ENCODE data around the gene MIDN.

MIDN gene

GRCh38 chr19:1250437-1251260 is 2.3 kb downstream of the MIDN start:
- DNase-seq (ENCODE audit: insufficient read length, low spot score) (no peak), FAIRE-seq (no peak)
- no peak for TF ChIP-seq CTCF (IDR thresholded peaks at IDR 0.05; ENCODE audit: insufficient read depth, missing control alignments)

GRCh38 chr19:1251330-1252220 is 3.2 kb downstream of the MIDN start:
- FAIRE-seq (no peak), DNase-seq (ENCODE audit: insufficient read length, low spot score) (no peak)
- no peak for TF ChIP-seq CTCF (IDR thresholded peaks at IDR 0.05; ENCODE audit: insufficient read depth, missing control alignments)

GRCh38 chr19:1252221-1252820 is 3.9 kb downstream of the MIDN start:
- TF ChIP-seq CTCF (IDR thresholded peaks at IDR 0.05; ENCODE audit: insufficient read depth, missing control alignments): no peak
- FAIRE-seq (no peak), DNase-seq (ENCODE audit: insufficient read length, low spot score) (no peak)

GRCh38 chr19:1252821-1253513 is 4.6 kb downstream of the MIDN start:
- FAIRE-seq: no peak
- DNase-seq (ENCODE audit: insufficient read length, low spot score): no peak
- TF ChIP-seq CTCF (IDR thresholded peaks at IDR 0.05; ENCODE audit: insufficient read depth, missing control alignments): no peak

GRCh38 chr19:1253514-1254080 is 5.2 kb downstream of the MIDN start:
- no peak for FAIRE-seq
- no peak for DNase-seq (ENCODE audit: insufficient read length, low spot score)

More at GRCh38 chr19:1253514-1254080, 5.2 kb downstream of the MIDN start:
- TF ChIP-seq CTCF (IDR thresholded peaks at IDR 0.05; ENCODE audit: insufficient read depth, missing control alignments): no peak

Measured in D721Med (cell line).